HCT116 (cell line): ENCODE data around the gene C7orf33. TPM values are rescaled to one million over a fixed set of nuclear protein-coding genes. Genes with fewer than 3 reads are reported as not detected.
"Not testable (repeated sequence)": the region's sequence is repeated elsewhere in the genome, so short reads cannot be mapped to it uniquely, and the experiment has no call there.

ENCODE experiments used
- ATAC-seq: fragments of 200-7000 bp; cut with Tn5 transposase; 2 replicates; pipeline ENCODE4 v1.9.1; 2020; ENCODE audit warnings: mild to moderate bottlenecking, moderate library complexity
- BruUV-seq: library from RNA; stranded (reverse); fragments of 400-500 nt; replicated peaks from 2 replicates; lab custom pipeline; 2021; lab: Mats Ljungman, UMichigan
- CTCF ChIA-PET: fragments of 300-600 bp; sonication (Branson Sonifier 250); formaldehyde crosslinking; loops from one replicate; lab custom pipeline; 2021; ENCODE audit warnings: antibody characterized with exemption; lab: Charles Lee
- POLR2A ChIA-PET: fragments of 300-600, 350-600 bp; sonication (Branson Sonifier 250); formaldehyde crosslinking; loops from one replicate; lab custom pipeline; 2021; ENCODE audit warnings: antibody characterized with exemption; lab: Charles Lee
- RAD21 ChIA-PET, 2 experiments: fragments of 300-600 bp; sonication (Branson Sonifier 250); formaldehyde crosslinking; loops; one replicate each; lab custom pipeline; 2023; ENCODE audit warnings: low total read pairs in 2 of 2; ENCODE audit not compliant: uncharacterized antibody in 2 of 2, unreplicated experiment in 2 of 2, low non-redundant PET in 1 of 2; lab: Charles Lee
- DNase-seq: peaks from one replicate; pipeline ENCODE4 v3.0.0-alpha.2; 2010; ENCODE audit warnings: low read depth, low spot score
- H2AFZ ChIP-seq: fragments of 200-600 bp; shearing (Covaris generic), sonication (generic); 2 replicates; pipeline ENCODE4 v1.6.1; 2017; ENCODE audit warnings: low read depth, mixed run types, mixed read lengths, antibody characterized with exemption, low read length; ENCODE audit not compliant: poor library complexity, severe bottlenecking
- H3K27ac ChIP-seq: 2 replicates; pipeline ENCODE4 v1.5.1; 2012; ENCODE audit warnings: low read depth, low read length
- H3K27me3 ChIP-seq: fragments of 200-600 bp; sonication (generic); 2 replicates; pipeline ENCODE4 v1.6.1; 2016; ENCODE audit warnings: mixed run types, low read length, mixed read lengths; ENCODE audit not compliant: insufficient read depth
- H3K36me3 ChIP-seq, 2 experiments: fragments of 200-500 bp in 1 of 2; fragments of 200-600 bp in 1 of 2; sonication (Bioruptor generic) in 1 of 2; sonication (generic) in 1 of 2; 2 replicates each; pipeline versions ENCODE4 v1.5.1 to v1.6.1; 2014 to 2016; ENCODE audit warnings: low read length in 2 of 2, inconsistent platforms in 1 of 2, mixed read lengths in 1 of 2, mixed run types in 1 of 2; ENCODE audit not compliant: insufficient read depth in 2 of 2, control insufficient read depth in 1 of 2
- H3K4me1 ChIP-seq, 2 experiments: fragments of 200-600 bp in 1 of 2; sonication (generic) in 1 of 2; 2 replicates each; pipeline versions ENCODE4 v1.5.1 to v1.6.1; 2012 to 2017; ENCODE audit warnings: low read length in 2 of 2, inconsistent platforms in 1 of 2, mild to moderate bottlenecking in 1 of 2, mixed read lengths in 1 of 2, mixed run types in 1 of 2, moderate library complexity in 1 of 2; ENCODE audit not compliant: insufficient read depth in 2 of 2, control insufficient read depth in 1 of 2
- H3K4me2 ChIP-seq: fragments of 200-600 bp; sonication (generic); 2 replicates; pipeline ENCODE4 v1.6.1; 2017; ENCODE audit warnings: mixed run types, low read length, mixed read lengths
- H3K4me3 ChIP-seq, 2 experiments: fragments of 200-600 bp in 1 of 2; sonication (generic) in 1 of 2; replicated peaks in 1 of 2; 2 replicates each; pipeline ENCODE4 v1.5.1; 2011 to 2016; ENCODE audit warnings: low read length in 2 of 2, control low read depth in 1 of 2, low read depth in 1 of 2, mild to moderate bottlenecking in 1 of 2, mixed read lengths in 1 of 2, mixed run types in 1 of 2
- H3K79me2 ChIP-seq: fragments of 200-600 bp; sonication (generic); 2 replicates; pipeline ENCODE4 v1.6.1; 2017; ENCODE audit warnings: mild to moderate bottlenecking, mixed run types, low read length, moderate library complexity, mixed read lengths; ENCODE audit not compliant: insufficient read depth
- H3K9ac ChIP-seq: fragments of 200-600 bp; sonication (generic); 2 replicates; pipeline ENCODE4 v1.6.1; 2016; ENCODE audit warnings: low read length, mixed read lengths
- H3K9me2 ChIP-seq: fragments of 200-600 bp; sonication (generic), shearing (Covaris generic); 2 replicates; pipeline ENCODE4 v1.6.1; 2017; ENCODE audit warnings: mixed run types, mild to moderate bottlenecking, moderate library complexity; ENCODE audit not compliant: insufficient read depth
- H3K9me3 ChIP-seq, 2 experiments: fragments of 200-500 bp in 1 of 2; fragments of 200-600 bp in 1 of 2; sonication (Bioruptor generic) in 1 of 2; sonication (generic) in 1 of 2; 2 replicates each; pipeline ENCODE4 v1.6.1; 2014 to 2017; ENCODE audit warnings: low read length in 2 of 2, mixed read lengths in 2 of 2, inconsistent platforms in 1 of 2, low read depth in 1 of 2, mild to moderate bottlenecking in 1 of 2, mixed run types in 1 of 2, moderate library complexity in 1 of 2; ENCODE audit not compliant: control insufficient read depth in 1 of 2, insufficient read depth in 1 of 2
- H4K20me1 ChIP-seq: fragments of 200-600 bp; sonication (generic), shearing (Covaris generic); 2 replicates; pipeline ENCODE4 v1.6.1; 2017; ENCODE audit warnings: mixed run types, mild to moderate bottlenecking, moderate library complexity; ENCODE audit not compliant: insufficient read depth
- CEBPB ChIP-seq: IDR thresholded peaks from 2 replicates; pipeline ENCODE4 v1.6.1; 2012; ENCODE audit warnings: low read depth
- ELF1 ChIP-seq: IDR thresholded peaks from 2 replicates; pipeline ENCODE4 v1.6.1; 2012; ENCODE audit warnings: low read depth, borderline replicate concordance
- EZH2 ChIP-seq: fragments of 200-600 bp; sonication (generic); IDR thresholded peaks from 2 replicates; pipeline ENCODE4 v1.6.1; 2017; ENCODE audit warnings: antibody characterized with exemption, mixed run types
- EZH2phosphoT487 ChIP-seq: fragments of 200-600 bp; IDR thresholded peaks from 2 replicates; pipeline ENCODE4 v1.6.1; 2018; ENCODE audit warnings: antibody characterized with exemption, borderline replicate concordance
- JUND ChIP-seq: IDR thresholded peaks from 2 replicates; pipeline ENCODE4 v1.6.1; 2012
- POLR2A ChIP-seq: IDR thresholded peaks from 2 replicates; pipeline ENCODE4 v1.7.0; 2011; ENCODE audit warnings: borderline replicate concordance; ENCODE audit not compliant: insufficient read depth, insufficient read length; ENCODE audit errors: extremely low read depth
- RAD21 ChIP-seq: IDR thresholded peaks from 2 replicates; pipeline ENCODE4 v1.6.1; 2012; ENCODE audit warnings: low read depth, mild to moderate bottlenecking
- SIN3A ChIP-seq: IDR thresholded peaks from 2 replicates; pipeline ENCODE4 v1.6.1; 2012; ENCODE audit warnings: low read depth
- SP1 ChIP-seq: IDR thresholded peaks from 2 replicates; pipeline ENCODE4 v1.6.1; 2012; ENCODE audit warnings: low read depth
- ZFX ChIP-seq: fragments of 450-650 bp; IDR thresholded peaks from 2 replicates; pipeline ENCODE4 v1.6.1; 2017
- ZNF274 ChIP-seq: fragments of 200-500 bp; sonication (Bioruptor generic); IDR thresholded peaks from 2 replicates; pipeline ENCODE4 v1.6.1; 2014; ENCODE audit warnings: mild to moderate bottlenecking, low read depth, low read length, inconsistent platforms
- intact Hi-C: fragments of 100-400 bp; cut with micrococcal nuclease; formaldehyde crosslinking; loops from 2 replicates; pipeline ENCODE4 v1.10.0; 2022
- total RNA-seq: library from RNA; stranded (reverse); gene quantifications from one replicate; pipeline ENCODE4 v1.2.1, GENCODE V29; 2021; ENCODE audit not compliant: unreplicated experiment
- TF ChIP-seq, protein P1 (sequence below), 3 experiments: fragments of 200-600 bp in 1 of 3; sonication (generic) in 1 of 3; IDR thresholded peaks in 2 of 3; conservative IDR thresholded peaks in 1 of 3; 2 replicates each; pipeline ENCODE4 v1.5.1; 2012 to 2017; ENCODE audit warnings: low read depth in 2 of 3, low read length in 2 of 3, antibody characterized with exemption in 1 of 3, borderline replicate concordance in 1 of 3, control low read depth in 1 of 3, mild to moderate bottlenecking in 1 of 3, mixed read lengths in 1 of 3, mixed run types in 1 of 3, moderate library complexity in 1 of 3; ENCODE audit not compliant: insufficient read depth in 1 of 3
- TF ChIP-seq, protein P2 (sequence below): IDR thresholded peaks from 2 replicates; pipeline ENCODE4 v1.6.1; 2012

The C7orf33 gene
- total RNA-seq, 1 experiment from 2014 or later, result not detected

DNA sequence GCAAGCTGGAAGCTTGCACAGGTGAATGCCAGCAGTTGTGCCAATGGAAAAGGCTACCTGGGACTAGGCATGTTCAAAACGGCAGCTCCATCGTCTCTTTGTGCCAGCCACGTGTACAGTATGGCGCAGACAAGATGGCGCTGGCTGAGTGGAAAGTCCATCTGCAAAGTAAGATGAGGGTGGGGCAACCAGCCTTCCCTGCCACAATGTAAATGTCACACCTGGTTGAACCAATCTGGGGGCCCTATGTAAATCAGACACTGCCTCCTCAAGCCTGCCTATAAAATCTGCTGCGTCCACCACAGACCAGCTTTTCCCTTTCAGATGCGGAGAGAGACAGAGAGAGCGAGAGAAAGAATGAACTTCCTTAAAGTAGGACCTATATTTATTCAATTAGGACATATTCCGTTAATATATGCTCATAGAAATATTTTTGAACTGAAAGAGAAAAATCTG is 18.5 kb upstream of the C7orf33 start:
- Histone ChIP-seq H3K27me3 (no peaks in the 10 kb centered on the region), H2AFZ (no peak overlapping the region), H3K9me3 (no peaks in the 10 kb centered on the region), H3K4me1 (0 out of 4 replicates have a peak, but pooled peaks cover 0 to 4% of the 10 kb centered on the region in 2 experiments), H3K27ac (no peak overlapping the region), H3K36me3 (no peaks in the 10 kb centered on the region), H3K4me3 (no peak overlapping the region), H4K20me1 (no peaks in the 10 kb centered on the region), H3K9ac (no peak overlapping the region), H3K9me2 (no peaks in the 10 kb centered on the region), H3K79me2 (no peaks in the 10 kb centered on the region), H3K4me2 (no peak overlapping the region)
- ATAC-seq (no peak), DNase-seq (no peak)
- POLR2A ChIA-PET, result no interaction called here
- RAD21 ChIA-PET, result no interaction called here
- no peak for TF ChIP-seq ZFX
- no peak for TF ChIP-seq EZH2
- TF ChIP-seq, protein P1, sequence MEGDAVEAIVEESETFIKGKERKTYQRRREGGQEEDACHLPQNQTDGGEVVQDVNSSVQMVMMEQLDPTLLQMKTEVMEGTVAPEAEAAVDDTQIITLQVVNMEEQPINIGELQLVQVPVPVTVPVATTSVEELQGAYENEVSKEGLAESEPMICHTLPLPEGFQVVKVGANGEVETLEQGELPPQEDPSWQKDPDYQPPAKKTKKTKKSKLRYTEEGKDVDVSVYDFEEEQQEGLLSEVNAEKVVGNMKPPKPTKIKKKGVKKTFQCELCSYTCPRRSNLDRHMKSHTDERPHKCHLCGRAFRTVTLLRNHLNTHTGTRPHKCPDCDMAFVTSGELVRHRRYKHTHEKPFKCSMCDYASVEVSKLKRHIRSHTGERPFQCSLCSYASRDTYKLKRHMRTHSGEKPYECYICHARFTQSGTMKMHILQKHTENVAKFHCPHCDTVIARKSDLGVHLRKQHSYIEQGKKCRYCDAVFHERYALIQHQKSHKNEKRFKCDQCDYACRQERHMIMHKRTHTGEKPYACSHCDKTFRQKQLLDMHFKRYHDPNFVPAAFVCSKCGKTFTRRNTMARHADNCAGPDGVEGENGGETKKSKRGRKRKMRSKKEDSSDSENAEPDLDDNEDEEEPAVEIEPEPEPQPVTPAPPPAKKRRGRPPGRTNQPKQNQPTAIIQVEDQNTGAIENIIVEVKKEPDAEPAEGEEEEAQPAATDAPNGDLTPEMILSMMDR (IDR thresholded peaks at IDR 0.05 in 2 of 3, conservative IDR thresholded peaks at IDR 0.05 in 1 of 3; ENCODE audit: borderline replicate concordance in 1 of 3, insufficient read depth in 1 of 3, low read depth in 2 of 3, low read length in 2 of 3), result no peak
- no peak for TF ChIP-seq ELF1
- TF ChIP-seq SIN3A, result no peak
- TF ChIP-seq EZH2phosphoT487, result no peak
- TF ChIP-seq POLR2A, result no peak
- TF ChIP-seq CEBPB, result no peak
- no peak for TF ChIP-seq ZNF274
- TF ChIP-seq SP1, result no peak
- TF ChIP-seq, protein P2, sequence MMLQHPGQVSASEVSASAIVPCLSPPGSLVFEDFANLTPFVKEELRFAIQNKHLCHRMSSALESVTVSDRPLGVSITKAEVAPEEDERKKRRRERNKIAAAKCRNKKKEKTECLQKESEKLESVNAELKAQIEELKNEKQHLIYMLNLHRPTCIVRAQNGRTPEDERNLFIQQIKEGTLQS, result no peak
- TF ChIP-seq JUND, result no peak
- no peak for TF ChIP-seq RAD21
- no TSS peak for BruUV-seq
- CTCF ChIA-PET, result no interaction called here
- intact Hi-C loops, result loop anchor here (10.0 kb wide), 1 partner anchor 203 kb away; no protein-coding TSS in a partner anchor

DNA sequence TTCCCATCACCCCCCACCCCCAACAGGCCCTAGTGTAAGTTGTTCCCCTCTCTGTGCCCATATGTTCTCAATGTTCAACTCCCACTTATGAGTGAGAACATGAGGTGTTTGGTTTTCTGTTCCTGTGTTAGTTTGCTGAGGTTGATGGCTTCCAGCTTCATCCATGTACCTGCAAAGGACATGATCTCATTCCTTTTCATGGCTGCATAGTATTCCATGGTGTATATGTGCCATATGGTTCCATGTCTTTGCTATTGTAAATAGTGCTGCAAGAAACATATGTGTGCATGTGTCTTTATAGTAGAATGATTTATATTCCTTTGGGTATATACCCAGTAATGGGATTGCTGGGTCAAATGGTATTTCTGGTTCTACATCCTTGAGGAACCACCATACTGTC is 17.0 kb upstream of the C7orf33 start:
- BruUV-seq, H3K27ac ChIP-seq, H3K36me3 ChIP-seq, H3K9me3 ChIP-seq, H3K4me1 ChIP-seq, POLR2A ChIA-PET, H3K79me2 ChIP-seq, H3K4me3 ChIP-seq, ATAC-seq, CTCF ChIA-PET, H3K9ac ChIP-seq, H3K27me3 ChIP-seq, DNase-seq, H2AFZ ChIP-seq, H4K20me1 ChIP-seq, RAD21 ChIA-PET, H3K9me2 ChIP-seq, H3K4me2 ChIP-seq: not testable (repeated sequence)
- intact Hi-C loops, result loop anchor here (10.0 kb wide), 1 partner anchor 201 kb away; no protein-coding TSS in a partner anchor
